Measurements from ENCODE around the gene CCL5.

DNA sequence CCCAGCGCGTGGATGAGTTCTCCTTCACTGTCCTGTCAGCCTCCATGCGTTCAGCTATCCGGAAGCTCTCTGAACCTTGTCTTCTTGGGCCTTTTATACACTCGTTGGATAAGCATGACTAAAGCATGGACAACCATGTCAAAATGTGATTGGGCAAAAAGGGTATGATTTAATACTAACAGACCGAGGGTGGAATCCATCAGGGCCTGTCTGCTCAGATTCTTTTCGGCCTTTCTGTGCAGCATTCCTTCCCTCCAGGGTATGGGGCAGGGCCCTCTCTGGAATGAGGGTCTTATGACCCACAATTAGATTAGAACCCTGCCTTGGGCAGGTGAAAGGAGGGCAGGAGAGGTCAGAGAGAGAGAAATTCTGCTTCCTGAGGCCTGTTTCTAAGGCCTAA, 14.0 kb upstream of the CCL5 start:
- TF ChIP-seq EZH2 (IDR thresholded peaks at IDR 0.05; ENCODE audit: low read depth, unreplicated experiment) (no peak), JUNB (IDR thresholded peaks at IDR 0.05; ENCODE audit: unreplicated experiment) (no peak)
- TF ChIP-seq, protein P1, sequence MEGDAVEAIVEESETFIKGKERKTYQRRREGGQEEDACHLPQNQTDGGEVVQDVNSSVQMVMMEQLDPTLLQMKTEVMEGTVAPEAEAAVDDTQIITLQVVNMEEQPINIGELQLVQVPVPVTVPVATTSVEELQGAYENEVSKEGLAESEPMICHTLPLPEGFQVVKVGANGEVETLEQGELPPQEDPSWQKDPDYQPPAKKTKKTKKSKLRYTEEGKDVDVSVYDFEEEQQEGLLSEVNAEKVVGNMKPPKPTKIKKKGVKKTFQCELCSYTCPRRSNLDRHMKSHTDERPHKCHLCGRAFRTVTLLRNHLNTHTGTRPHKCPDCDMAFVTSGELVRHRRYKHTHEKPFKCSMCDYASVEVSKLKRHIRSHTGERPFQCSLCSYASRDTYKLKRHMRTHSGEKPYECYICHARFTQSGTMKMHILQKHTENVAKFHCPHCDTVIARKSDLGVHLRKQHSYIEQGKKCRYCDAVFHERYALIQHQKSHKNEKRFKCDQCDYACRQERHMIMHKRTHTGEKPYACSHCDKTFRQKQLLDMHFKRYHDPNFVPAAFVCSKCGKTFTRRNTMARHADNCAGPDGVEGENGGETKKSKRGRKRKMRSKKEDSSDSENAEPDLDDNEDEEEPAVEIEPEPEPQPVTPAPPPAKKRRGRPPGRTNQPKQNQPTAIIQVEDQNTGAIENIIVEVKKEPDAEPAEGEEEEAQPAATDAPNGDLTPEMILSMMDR (conservative IDR thresholded peaks at IDR 0.05; ENCODE audit: low read depth in 2 of 2), result no peak

Data from GM23338 (cell line).